Thyroid gland (tissue), 4 donors: ENCODE data around the gene ATXN1. TPM values are rescaled to one million over a fixed set of nuclear protein-coding genes. Genes with fewer than 3 reads are reported as not detected.

Experiments used
- DNase-seq, 2 donors: peaks; one replicate each; pipeline ENCODE4 v3.0.0-alpha.2; 2019
- H3K27ac ChIP-seq, 3 donors: fragments of 200-600 bp; sonication (generic); 1 replicate in 2 of 3; 2 replicates in 1 of 3; pipeline ENCODE4 v1.5.1; 2016 to 2019; ENCODE audit warnings: mild to moderate bottlenecking in 1 of 3, moderate library complexity in 1 of 3
- H3K27me3 ChIP-seq: fragments of 200-600 bp; sonication (generic); one replicate; pipeline ENCODE4 v1.5.1; 2019
- H3K36me3 ChIP-seq, 2 donors: fragments of 200-600 bp; sonication (generic); one replicate each; pipeline ENCODE4 v1.5.1; 2016 to 2019
- H3K4me1 ChIP-seq, 2 donors: fragments of 200-600 bp; sonication (generic); one replicate each; pipeline ENCODE4 v1.5.1; 2017 to 2019
- H3K4me3 ChIP-seq, 3 donors: fragments of 200-600 bp; sonication (generic); replicated peaks in 1 of 3; 1 replicate in 2 of 3; 2 replicates in 1 of 3; pipeline ENCODE4 v1.5.1; 2016; ENCODE audit warnings: mild to moderate bottlenecking in 1 of 3
- H3K9me3 ChIP-seq: fragments of 200-600 bp; sonication (generic); one replicate; pipeline ENCODE4 v1.5.1; 2017
- POLR2A ChIP-seq, 2 donors: fragments of 450-650 bp; IDR thresholded peaks; one replicate each; pipeline ENCODE4 v1.6.1; 2017; ENCODE audit warnings: antibody characterized with exemption in 2 of 2, mild to moderate bottlenecking in 2 of 2, moderate library complexity in 1 of 2
- WGBS, 2 donors: methylation state at CpG; one replicate each; pipeline ENCODE4 v1.1.5; 2017; 5-methylcytosine and 5-hydroxymethylcytosine counted together
- intact Hi-C: fragments of 100-400 bp; cut with DNase I; formaldehyde crosslinking; loops from one replicate; pipeline ENCODE4 v1.15.1; 2023
- total RNA-seq, 4 donors: library from RNA; depleted of rRNA; stranded (reverse); fragments of >200 nt; gene quantifications; one replicate each; pipeline ENCODE4 v1.2.3, GENCODE V29; 2016
- TF ChIP-seq, protein P1 (sequence below), 6 experiments: fragments of 200-600 bp in 3 of 6; fragments of 450-650 bp in 3 of 6; sonication (generic) in 3 of 6; IDR thresholded peaks; one replicate each; pipeline ENCODE4 v1.5.1; 2016 to 2019; ENCODE audit warnings: antibody characterized with exemption in 6 of 6, mild to moderate bottlenecking in 2 of 6, inconsistent platforms in 1 of 6, moderate library complexity in 1 of 6

ATXN1 gene
- total RNA-seq, 4 donors from 2014 or later: 62.1 to 88.1 (median 83.0) TPM

DNA sequence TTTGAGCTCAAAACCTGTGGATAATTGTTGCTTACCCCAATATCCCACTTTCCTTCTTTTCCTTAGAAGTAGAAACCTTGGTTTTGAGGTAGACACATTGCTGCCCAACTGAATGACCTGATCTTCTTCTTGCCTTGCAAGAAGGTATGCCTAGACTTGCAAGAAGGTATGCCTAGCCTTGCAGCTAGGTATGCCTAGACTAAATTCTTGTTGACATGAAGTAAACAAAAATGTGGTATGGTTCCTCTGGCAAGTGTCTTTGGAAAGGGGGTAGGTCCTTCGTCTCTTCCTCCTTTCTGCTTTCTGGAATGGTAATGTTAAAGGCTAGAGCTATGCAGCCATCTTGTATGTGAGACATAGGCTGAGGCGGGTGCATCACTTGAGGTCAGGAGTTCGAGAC, 393.7 kb downstream of the ATXN1 start:
- intact Hi-C loops: no loop called here
- TF ChIP-seq, protein P1, sequence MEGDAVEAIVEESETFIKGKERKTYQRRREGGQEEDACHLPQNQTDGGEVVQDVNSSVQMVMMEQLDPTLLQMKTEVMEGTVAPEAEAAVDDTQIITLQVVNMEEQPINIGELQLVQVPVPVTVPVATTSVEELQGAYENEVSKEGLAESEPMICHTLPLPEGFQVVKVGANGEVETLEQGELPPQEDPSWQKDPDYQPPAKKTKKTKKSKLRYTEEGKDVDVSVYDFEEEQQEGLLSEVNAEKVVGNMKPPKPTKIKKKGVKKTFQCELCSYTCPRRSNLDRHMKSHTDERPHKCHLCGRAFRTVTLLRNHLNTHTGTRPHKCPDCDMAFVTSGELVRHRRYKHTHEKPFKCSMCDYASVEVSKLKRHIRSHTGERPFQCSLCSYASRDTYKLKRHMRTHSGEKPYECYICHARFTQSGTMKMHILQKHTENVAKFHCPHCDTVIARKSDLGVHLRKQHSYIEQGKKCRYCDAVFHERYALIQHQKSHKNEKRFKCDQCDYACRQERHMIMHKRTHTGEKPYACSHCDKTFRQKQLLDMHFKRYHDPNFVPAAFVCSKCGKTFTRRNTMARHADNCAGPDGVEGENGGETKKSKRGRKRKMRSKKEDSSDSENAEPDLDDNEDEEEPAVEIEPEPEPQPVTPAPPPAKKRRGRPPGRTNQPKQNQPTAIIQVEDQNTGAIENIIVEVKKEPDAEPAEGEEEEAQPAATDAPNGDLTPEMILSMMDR (IDR thresholded peaks at IDR 0.05): no peak
- no peak for TF ChIP-seq POLR2A (IDR thresholded peaks at IDR 0.05)
- H3K4me1 ChIP-seq: no peaks in the 10 kb centered on the region
- no peak overlapping the region for H3K4me3 ChIP-seq
- no peak for DNase-seq
- H3K9me3 ChIP-seq: no peaks in the 10 kb centered on the region
- H3K27me3 ChIP-seq: no peaks in the 10 kb centered on the region
- no peaks in the 10 kb centered on the region for H3K36me3 ChIP-seq
- no peak overlapping the region for H3K27ac ChIP-seq
- WGBS, 2 donors: 96 to 98% methylated on average over 3 of the region's 3 CpGs

DNA sequence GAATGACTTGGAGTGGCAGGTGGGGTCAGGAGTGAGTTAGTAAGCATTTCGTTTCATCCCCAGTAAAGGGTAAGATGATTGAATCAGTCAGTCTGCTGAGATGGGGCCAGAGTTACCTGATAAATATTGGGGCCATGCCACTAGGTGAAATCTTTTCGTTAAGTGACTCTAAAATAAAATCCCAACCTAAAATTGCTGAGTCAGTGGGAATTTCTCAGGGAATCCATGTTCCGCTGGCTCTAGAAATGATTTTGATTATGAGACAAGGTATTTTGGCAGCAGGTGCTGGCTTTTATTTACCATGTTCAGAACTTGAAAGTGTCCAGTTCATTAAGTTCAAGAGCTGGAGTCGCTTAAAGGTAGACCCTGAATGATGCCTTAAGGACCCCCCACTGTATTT, 397.5 kb downstream of the ATXN1 start:
- no peak for DNase-seq
- WGBS, 2 donors: 85 to 90% methylated on average over 4 of the region's 4 CpGs
- intact Hi-C loops: no loop called here
- TF ChIP-seq POLR2A (IDR thresholded peaks at IDR 0.05): no peak
- TF ChIP-seq, protein P1 (IDR thresholded peaks at IDR 0.05): no peak
- Histone ChIP-seq H3K27ac (no peak overlapping the region), H3K4me3 (no peak overlapping the region), H3K9me3 (no peaks in the 10 kb centered on the region), H3K4me1 (no peaks in the 10 kb centered on the region), H3K36me3 (no peaks in the 10 kb centered on the region), H3K27me3 (no peaks in the 10 kb centered on the region)

DNA sequence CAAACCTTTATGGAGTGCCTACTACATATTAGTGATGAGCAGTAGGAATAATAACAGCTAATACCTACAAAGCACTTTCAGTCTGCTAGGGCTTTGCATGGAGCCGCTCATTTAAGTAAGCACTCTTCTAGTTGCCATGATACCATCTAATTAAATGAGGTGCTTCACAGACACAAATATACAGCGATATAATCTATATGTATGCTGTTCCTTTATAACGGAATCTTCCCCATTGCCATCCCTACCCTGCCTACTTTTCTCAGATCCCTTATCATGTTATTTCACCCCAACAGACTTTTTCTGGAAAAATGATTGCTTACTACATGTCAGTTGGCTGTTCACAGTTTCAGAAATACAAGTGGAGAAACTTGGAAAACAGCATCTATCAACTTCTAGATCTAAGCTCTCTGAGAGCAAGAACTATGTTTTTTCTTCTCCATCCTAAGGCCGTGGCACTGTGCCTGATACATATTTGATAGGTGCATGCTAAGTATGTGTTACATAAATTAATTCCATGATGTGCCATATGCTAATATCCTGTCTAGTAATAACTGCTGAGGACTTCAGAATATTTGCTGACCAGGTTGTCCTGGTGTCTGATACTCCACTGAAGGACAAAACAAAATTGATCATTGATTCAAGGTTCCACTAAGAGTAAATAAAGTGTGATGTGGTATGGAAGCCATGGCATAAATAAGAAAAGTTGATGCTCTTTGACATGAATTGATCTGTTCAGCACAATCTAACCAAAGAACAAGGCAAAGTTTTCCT, 398.3 kb downstream of the ATXN1 start:
- no peaks in the 10 kb centered on the region for H3K27me3 ChIP-seq
- TF ChIP-seq, protein P1 (IDR thresholded peaks at IDR 0.05): no peak
- TF ChIP-seq POLR2A (IDR thresholded peaks at IDR 0.05): no peak
- no peak for DNase-seq
- no peaks in the 10 kb centered on the region for H3K4me1 ChIP-seq
- H3K36me3 ChIP-seq: no peaks in the 10 kb centered on the region
- no peak overlapping the region for H3K4me3 ChIP-seq
- no peak overlapping the region for H3K27ac ChIP-seq
- intact Hi-C loops: no loop called here
- no peaks in the 10 kb centered on the region for H3K9me3 ChIP-seq
- WGBS, 2 donors: 95 to 96% methylated on average over 4 of the region's 4 CpGs

DNA sequence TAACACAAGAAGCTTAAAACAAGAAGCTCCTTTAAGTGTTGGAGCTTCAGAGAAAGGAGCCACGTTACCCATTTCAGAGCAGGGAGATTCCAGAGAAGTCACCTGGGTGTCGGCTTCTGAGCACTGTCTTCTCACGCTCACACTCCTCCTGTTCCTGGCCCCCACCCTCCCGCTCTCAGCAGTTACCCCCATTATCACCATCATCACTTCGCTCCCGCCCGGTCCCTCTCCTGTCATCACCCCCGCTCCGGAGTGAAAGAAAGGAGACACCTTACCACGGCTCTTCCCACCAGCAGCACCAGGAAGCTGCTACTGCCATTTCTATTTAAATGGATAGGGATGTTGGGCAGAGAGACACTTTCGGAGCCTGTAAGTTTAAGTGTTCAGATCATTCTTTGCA, 399.0 kb downstream of the ATXN1 start:
- no peaks in the 10 kb centered on the region for H3K4me1 ChIP-seq
- no peak overlapping the region for H3K4me3 ChIP-seq
- TF ChIP-seq, protein P1 (IDR thresholded peaks at IDR 0.05): no peak
- TF ChIP-seq POLR2A (IDR thresholded peaks at IDR 0.05): no peak
- no peak overlapping the region for H3K27ac ChIP-seq
- WGBS, 2 donors: 74 to 83% methylated on average over 11 of the region's 11 CpGs
- no peaks in the 10 kb centered on the region for H3K36me3 ChIP-seq
- DNase-seq: no peak
- no peaks in the 10 kb centered on the region for H3K27me3 ChIP-seq
- H3K9me3 ChIP-seq: no peaks in the 10 kb centered on the region
- intact Hi-C loops: no loop called here

DNA sequence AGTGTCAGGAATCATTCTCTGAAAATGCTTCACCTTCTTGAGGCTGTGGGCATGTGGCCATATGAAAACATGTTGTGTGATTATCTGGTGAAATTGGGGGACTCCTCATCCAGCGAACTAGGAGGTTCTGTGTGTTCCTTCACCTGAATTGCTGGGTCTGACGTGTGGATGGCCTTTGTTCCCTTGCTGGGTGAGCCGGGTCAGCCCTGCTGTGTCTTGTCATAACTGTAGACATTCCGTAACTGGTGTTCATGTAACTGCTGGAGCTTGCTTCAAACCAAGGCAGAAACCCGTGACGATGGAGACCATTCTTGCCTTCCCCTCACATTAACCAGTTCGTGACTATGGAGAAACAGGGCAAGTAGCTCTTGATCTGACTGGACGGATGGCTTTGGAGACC, 399.4 kb downstream of the ATXN1 start:
- no peak overlapping the region for H3K27ac ChIP-seq
- H3K4me1 ChIP-seq: no peaks in the 10 kb centered on the region
- intact Hi-C loops: no loop called here
- WGBS, 2 donors: 48 to 73% methylated on average over 8 of the region's 8 CpGs
- TF ChIP-seq POLR2A (IDR thresholded peaks at IDR 0.05): no peak
- TF ChIP-seq, protein P1 (IDR thresholded peaks at IDR 0.05): no peak
- no peaks in the 10 kb centered on the region for H3K36me3 ChIP-seq
- H3K27me3 ChIP-seq: no peaks in the 10 kb centered on the region
- H3K9me3 ChIP-seq: no peaks in the 10 kb centered on the region
- DNase-seq: peak in 1 of 2 donors; percentile 34
- no peak overlapping the region for H3K4me3 ChIP-seq
